ENCODE results near the gene MRC1.

DNA sequence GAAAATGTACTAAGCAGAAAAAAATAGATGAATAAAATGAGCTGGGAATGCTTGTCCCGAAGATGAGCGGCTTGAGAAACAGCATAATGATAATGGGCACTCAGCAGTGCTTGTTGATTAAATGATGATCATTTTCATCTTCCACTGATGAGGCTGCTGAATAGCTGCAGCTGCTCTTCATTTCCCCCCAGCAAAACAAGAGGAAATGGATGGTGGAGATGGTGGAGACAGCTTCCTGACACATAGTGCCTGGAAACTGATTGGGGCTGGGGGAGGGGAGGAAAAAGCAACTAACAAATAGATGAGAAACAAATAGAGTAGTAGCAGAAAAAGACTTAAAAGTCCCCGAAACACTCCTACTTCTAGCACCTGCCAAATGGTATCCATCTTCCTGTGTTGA lies 41.4 kb downstream of the MRC1 start:
- TF ChIP-seq, protein P1, sequence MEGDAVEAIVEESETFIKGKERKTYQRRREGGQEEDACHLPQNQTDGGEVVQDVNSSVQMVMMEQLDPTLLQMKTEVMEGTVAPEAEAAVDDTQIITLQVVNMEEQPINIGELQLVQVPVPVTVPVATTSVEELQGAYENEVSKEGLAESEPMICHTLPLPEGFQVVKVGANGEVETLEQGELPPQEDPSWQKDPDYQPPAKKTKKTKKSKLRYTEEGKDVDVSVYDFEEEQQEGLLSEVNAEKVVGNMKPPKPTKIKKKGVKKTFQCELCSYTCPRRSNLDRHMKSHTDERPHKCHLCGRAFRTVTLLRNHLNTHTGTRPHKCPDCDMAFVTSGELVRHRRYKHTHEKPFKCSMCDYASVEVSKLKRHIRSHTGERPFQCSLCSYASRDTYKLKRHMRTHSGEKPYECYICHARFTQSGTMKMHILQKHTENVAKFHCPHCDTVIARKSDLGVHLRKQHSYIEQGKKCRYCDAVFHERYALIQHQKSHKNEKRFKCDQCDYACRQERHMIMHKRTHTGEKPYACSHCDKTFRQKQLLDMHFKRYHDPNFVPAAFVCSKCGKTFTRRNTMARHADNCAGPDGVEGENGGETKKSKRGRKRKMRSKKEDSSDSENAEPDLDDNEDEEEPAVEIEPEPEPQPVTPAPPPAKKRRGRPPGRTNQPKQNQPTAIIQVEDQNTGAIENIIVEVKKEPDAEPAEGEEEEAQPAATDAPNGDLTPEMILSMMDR (IDR thresholded peaks at IDR 0.05) = no peak
- TF ChIP-seq POLR2A (IDR thresholded peaks at IDR 0.05) = no peak

All from testis (tissue), 2 donors.